Vein endothelial cell (primary cell): Measurements from ENCODE around the gene LRRC36. TPM values are rescaled to one million over a fixed set of nuclear protein-coding genes. Genes with fewer than 3 reads are reported as not detected.

Source experiments
- small RNA-seq: library from RNA; depleted of rRNA; stranded (forward); fragments of <200 nt; gene quantifications from one replicate; pipeline ENCODE3, GENCODE V24; 2012
- total RNA-seq: library from RNA; depleted of rRNA; stranded (reverse); fragments of >200 nt; gene quantifications from 2 replicates; pipeline ENCODE4 v1.2.3, GENCODE V29; 2012

Gene LRRC36, protein sequence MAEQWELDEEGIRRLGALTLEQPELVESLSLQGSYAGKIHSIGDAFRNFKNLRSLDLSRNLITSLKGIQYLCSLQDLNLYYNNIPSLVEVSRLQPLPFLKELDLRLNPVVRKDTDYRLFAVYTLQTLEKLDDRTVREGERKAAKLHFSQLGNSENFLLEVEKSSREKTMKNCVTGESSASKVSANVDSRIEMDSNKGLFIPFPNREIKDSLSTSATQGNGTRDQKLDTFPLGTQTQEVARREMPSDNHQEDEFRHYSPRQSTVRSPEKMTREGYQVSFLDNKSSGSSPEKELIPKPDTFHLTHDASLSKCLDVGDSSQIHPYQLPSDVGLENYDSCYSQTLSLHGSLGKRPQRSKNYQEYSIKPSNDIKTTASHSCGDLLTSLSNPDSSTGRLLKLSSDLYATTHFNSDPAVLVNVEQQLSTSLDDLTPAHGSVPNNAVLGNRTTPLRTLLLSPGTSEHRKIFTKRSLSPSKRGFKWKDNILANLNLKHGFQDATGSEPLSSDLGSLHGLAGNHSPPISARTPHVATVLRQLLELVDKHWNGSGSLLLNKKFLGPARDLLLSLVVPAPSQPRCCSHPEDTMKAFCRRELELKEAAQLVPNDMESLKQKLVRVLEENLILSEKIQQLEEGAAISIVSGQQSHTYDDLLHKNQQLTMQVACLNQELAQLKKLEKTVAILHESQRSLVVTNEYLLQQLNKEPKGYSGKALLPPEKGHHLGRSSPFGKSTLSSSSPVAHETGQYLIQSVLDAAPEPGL
- total RNA-seq = 0.29 TPM in 1 of 2 replicates, not detected in the other

DNA sequence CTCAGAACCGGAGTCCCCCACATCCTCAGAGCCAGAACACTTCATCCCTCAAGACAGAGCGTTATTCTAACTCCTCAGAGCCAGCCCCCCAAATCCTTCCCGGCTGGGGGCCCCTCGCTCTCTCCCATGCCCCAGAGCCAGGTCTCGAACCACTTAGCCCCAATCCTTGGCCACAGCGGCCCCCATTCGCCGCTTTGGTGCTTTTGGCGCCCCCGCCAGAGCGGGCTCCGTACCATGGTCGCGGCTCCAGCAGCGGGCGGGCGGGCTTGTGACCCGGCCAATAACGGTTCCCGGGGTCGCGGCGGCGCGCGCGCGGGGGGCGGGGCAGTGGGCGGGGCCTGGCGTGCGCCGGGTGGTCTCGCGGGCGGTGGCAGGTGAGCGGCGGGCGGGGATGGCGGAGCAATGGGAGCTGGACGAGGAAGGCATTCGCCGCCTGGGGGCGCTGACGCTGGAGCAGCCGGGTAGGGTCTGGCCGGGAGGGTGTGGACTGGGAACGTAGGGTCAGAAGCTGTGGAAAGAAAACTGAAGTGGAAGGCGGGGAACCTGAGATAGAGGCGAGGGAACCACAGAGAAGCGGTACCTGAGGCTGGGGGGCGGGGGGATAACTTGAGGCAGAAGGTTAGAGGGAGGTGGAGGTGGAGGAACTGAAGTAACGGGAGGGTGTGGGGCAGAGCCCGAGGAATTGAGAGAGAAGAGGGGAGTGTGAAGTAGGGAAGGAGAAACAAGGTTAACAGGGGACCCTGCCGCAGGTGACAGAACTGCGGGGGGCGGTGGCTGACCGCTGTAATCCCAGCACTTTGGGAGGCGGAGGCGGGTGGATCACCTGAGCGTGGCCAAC lies at the start of gene LRRC36, which contains the start of gene KCTD19:
Gene LRRC36 (plus strand): TSS at position 344 of the 838 bp plus-strand sequence. CDS start 48 bp downstream, at position 392.
Gene KCTD19 (minus strand): TSS at position 270 of the 838 bp plus-strand sequence. CDS start 34 bp downstream, at position 236.

DNA sequence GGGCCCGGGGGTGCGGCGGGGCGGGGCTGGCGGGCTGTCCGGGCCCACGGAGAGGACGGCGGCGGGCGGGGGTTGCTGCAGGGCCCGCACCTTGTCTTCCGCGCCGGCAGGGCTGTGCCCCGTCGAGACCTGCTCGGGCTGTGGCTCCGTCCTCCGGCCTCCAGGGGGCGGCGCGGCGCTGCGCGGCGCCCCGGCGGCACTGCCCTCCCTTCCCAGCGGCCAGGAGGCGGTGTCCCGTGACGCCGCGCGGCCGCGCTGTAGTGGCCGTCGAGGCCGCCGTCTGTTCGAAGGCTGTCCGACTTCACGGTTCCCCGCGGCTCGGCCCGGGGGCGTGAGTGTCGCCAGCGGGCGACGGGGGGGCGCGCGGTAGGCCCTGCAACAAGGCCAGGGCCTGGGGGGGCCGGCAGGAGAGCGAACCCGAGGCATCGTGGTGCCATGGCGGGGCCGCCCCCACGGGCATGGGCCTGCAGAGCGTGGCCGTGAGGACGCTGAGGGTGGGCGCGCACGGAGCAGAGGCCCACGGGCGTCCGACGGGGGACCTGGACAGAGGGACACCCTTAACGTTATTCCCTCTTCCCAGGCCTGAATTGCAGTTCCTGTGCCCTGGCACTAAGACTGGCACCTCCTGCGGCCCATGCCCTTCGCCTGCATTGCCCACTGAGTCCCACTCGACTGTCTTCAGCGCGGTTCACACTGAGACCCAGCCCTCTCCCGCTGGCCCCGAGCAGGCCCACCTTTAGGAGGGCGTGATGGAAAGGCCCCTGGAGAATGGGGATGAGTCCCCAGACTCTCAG lies 47.1 kb upstream of the LRRC36 start, which contains the start of gene PLEKHG4:
Gene PLEKHG4 (plus strand): TSS at position 237 of the 794 bp plus-strand sequence. CDS start 513 bp downstream, at position 750.

DNA sequence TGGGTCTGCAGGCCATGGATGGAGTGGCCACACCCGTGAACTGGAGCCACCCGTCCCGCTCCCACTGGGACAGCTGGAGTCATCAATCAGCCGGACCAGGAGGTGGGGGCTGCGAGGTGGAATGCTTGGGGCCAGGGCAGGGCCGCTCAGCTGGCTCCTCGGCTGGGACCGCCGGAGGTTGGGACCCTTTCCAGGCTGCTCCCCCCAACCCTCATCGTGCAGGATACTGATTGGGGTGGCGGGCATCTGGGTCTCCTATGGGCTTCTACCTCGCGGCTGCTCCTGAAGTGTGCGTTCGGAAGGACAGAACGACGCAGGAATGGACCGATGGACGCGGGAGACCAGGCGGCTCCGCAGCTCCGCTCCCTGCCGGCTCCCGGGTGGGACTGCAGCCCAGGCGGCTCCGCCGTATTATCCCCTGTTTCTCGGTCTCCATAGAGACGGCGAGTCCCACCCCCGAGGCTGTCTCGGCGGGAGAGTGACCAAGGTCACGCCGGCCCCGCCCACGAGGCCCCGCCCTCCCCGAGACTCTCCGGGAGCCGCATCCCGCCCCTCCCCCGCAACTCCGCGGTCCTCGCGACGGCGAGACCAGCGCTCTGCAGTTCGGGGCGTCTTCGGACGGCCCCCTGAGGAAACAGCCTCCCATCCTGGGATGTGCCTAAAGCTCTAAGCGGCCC lies 66.6 kb downstream of the LRRC36 start, which contains the start of gene TPPP3:
Gene TPPP3 (minus strand): TSS at position 388 of the 677 bp plus-strand sequence. CDS start 2,387 bp downstream, outside the sequence.

DNA sequence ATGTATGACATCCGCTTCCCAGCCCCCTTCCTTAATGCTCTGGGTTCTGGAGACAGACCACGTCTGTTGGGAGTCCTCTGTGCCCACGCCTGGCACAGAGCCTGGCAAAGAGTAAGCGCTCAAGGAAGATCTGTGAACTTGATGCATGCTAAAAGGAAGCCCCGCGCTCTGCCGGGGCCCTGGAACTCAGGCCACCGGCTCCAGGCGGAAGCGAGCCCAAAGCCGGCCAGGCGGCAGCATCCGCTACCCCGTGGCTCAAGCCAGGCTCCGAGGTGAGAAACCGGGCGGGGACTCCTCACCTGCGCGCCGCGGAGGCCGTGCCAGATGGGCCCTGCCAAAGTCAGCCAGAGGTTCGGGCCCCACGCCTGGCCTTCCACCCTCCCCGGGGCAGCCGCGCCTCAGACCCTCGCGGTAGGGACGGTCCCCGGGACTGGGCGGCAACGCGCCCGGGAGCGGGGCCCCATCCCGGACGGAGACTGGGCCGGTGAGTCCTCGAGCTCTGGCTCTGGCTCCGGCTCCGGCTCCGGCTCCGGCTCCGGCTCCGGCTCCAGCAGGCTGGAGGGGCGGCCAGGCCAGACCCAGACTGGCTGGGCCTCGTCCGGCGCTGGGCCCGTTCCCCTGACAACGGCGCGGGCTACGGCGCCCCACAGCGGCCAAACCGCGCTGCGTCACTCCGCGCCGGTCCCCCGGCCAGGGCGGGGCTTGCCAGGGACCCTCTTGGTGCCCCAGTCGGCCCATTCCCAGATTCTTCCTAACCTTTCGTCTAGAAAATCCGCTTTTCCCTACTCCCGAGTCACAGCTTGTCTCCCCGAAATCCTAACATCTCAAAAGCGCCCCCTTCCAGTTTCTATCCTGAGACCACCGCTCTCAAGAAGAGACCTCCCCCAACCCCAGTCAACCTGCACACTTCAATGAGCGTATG lies 89.5 kb downstream of the LRRC36 start, which contains the start of gene ZDHHC1:
Gene ZDHHC1 (minus strand): TSS at position 606 of the 922 bp plus-strand sequence. CDS start 8,702 bp downstream, outside the sequence.

DNA sequence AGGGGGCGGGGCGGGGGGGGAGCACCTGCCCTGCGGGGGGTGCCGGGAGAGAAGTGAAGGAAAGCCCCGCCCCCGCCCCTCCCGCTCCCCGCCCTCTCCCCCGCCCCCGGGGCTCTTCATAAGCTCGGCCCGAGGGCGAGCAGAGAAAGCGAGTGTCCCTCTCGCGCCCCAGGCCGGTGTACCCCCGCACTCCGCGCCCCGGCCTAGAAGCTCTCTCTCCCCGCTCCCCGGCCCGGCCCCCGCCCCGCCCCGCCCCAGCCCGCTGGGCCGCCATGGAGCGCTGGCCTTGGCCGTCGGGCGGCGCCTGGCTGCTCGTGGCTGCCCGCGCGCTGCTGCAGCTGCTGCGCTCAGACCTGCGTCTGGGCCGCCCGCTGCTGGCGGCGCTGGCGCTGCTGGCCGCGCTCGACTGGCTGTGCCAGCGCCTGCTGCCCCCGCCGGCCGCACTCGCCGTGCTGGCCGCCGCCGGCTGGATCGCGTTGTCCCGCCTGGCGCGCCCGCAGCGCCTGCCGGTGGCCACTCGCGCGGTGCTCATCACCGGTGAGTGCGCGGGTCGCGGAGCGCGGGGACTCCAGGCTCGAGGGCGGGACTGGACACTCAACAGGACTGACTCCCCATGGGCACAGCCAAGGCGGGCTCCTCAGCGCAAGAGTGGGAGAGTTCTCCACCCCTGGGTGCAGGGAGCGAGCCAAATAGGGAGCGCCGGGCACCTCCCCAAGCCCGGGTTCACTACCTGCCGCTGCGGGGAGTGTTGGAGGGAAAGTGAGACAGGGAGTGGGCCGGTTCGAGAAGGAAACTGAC lies 104.6 kb downstream of the LRRC36 start, which contains the start of gene HSD11B2:
Gene HSD11B2 (plus strand): TSS at position 145 of the 798 bp plus-strand sequence. CDS start 128 bp downstream, at position 273.

Small RNA genes lying within 50 kb of the gene (small RNA-seq; reads per million reads assigned to genes)
- not detected for gene RNU1-123P

Other genes with a start within 250 kb of the LRRC36 start
- 14.7 and 15.3 TPM in 2 replicates for gene PHAF1, start 216.9 kb upstream of the LRRC36 start, total RNA-seq
- gene B3GNT9, start 175.8 kb upstream of the LRRC36 start, total RNA-seq = 2.3 and 2.4 TPM in 2 replicates
- 11.9 and 16.0 TPM in 2 replicates for gene TRADD, start 166.9 kb upstream of the LRRC36 start, total RNA-seq
- 7.1 and 9.5 TPM in 2 replicates for gene FBXL8, start 166.9 kb upstream of the LRRC36 start, total RNA-seq
- gene HSF4, start 162.1 kb upstream of the LRRC36 start, total RNA-seq = 1.3 and 1.6 TPM in 2 replicates
- gene NOL3, start 156.3 kb upstream of the LRRC36 start, total RNA-seq = 7.0 and 8.8 TPM in 2 replicates
- 14.1 and 18.3 TPM in 2 replicates for gene MATCAP1, start 142.9 kb upstream of the LRRC36 start, total RNA-seq
- gene EXOC3L1, start 136.7 kb upstream of the LRRC36 start, total RNA-seq = 4.2 and 4.9 TPM in 2 replicates
- 115 and 125 TPM in 2 replicates for gene E2F4, start 134.7 kb upstream of the LRRC36 start, total RNA-seq
- 0.76 and 1.3 TPM in 2 replicates for gene ELMO3, start 127.7 kb upstream of the LRRC36 start, total RNA-seq
- gene TMEM208, start 99.7 kb upstream of the LRRC36 start, total RNA-seq = 16.0 and 24.3 TPM in 2 replicates
- 30.7 and 41.8 TPM in 2 replicates for gene FHOD1, start 79.3 kb upstream of the LRRC36 start, total RNA-seq
- gene SLC9A5, start 77.8 kb upstream of the LRRC36 start, total RNA-seq = 0.86 and 1.6 TPM in 2 replicates
- 16.5 and 23.8 TPM in 2 replicates for gene PLEKHG4, start 47.3 kb upstream of the LRRC36 start, total RNA-seq
- under 0.01 and 0.33 TPM in 2 replicates for gene KCTD19, start 74 bp upstream of the LRRC36 start, total RNA-seq
- not detected in 2 replicates for gene TPPP3, start 66.7 kb downstream of the LRRC36 start, total RNA-seq
- 8.5 and 13.1 TPM in 2 replicates for gene ZDHHC1, start 89.7 kb downstream of the LRRC36 start, total RNA-seq
- 0.10 and 0.65 TPM in 2 replicates for gene HSD11B2, start 104.3 kb downstream of the LRRC36 start, total RNA-seq
- gene ATP6V0D1, start 154.3 kb downstream of the LRRC36 start, total RNA-seq = 114 and 123 TPM in 2 replicates
- gene AGRP, start 156.7 kb downstream of the LRRC36 start, total RNA-seq = not detected in 2 replicates
- 57.8 and 62.6 TPM in 2 replicates for gene RIPOR1, start 202.0 kb downstream of the LRRC36 start, total RNA-seq
- 32.7 and 34.2 TPM in 2 replicates for gene CTCF, start 235.7 kb downstream of the LRRC36 start, total RNA-seq